Measurements from ENCODE around the gene GPC3.
"Not testable (repeated sequence)": the region's sequence is repeated elsewhere in the genome, so short reads cannot be mapped to it uniquely, and the experiment has no call there.

The GPC3 gene

GRCh38 chrX:133995759-133996158, 10.4 kb upstream of the GPC3 start:
- DNase-seq = no peak

GRCh38 chrX:133994576-133994975, 9.2 kb upstream of the GPC3 start:
- DNase-seq = no peak

GRCh38 chrX:133992882-133993281, 7.5 kb upstream of the GPC3 start:
- DNase-seq = no peak

GRCh38 chrX:133991814-133992213, 6.4 kb upstream of the GPC3 start:
- DNase-seq = no peak

- DNase-seq = not testable (repeated sequence)
Observed at GRCh38 chrX:133991057-133991456, 5.7 kb upstream of the GPC3 start.

- no peak for DNase-seq
Observed at GRCh38 chrX:133989993-133990392, 4.6 kb upstream of the GPC3 start.

GRCh38 chrX:133989490-133989889, 4.1 kb upstream of the GPC3 start:
- DNase-seq = no peak

GRCh38 chrX:133988010-133988409, 2.6 kb upstream of the GPC3 start:
- no peak for DNase-seq

GRCh38 chrX:133987188-133987587, 1.8 kb upstream of the GPC3 start:
- no peak for DNase-seq

GRCh38 chrX:133985967-133986683, 731 bp upstream of the GPC3 start:
- no peak for DNase-seq

- DNase-seq = no peak
Observed at GRCh38 chrX:133984857-133985163, 584 bp downstream of the GPC3 start.

- DNase-seq = no peak
Observed at GRCh38 chrX:133983974-133984845, 1.2 kb downstream of the GPC3 start.

GRCh38 chrX:133983256-133983973, 2.0 kb downstream of the GPC3 start:
- DNase-seq = no peak

GRCh38 chrX:133981924-133982323, 3.5 kb downstream of the GPC3 start:
- no peak for DNase-seq

- no peak for DNase-seq
Observed at GRCh38 chrX:133980832-133981588, 4.4 kb downstream of the GPC3 start.

GRCh38 chrX:133980406-133980805, 5.0 kb downstream of the GPC3 start:
- DNase-seq = no peak

- no peak for DNase-seq
Observed at GRCh38 chrX:133979641-133980230, 5.7 kb downstream of the GPC3 start.

GRCh38 chrX:133973704-133974103, 11.7 kb downstream of the GPC3 start:
- no peak for DNase-seq

GRCh38 chrX:133972916-133973315, 12.5 kb downstream of the GPC3 start:
- DNase-seq = no peak

- DNase-seq = no peak
Observed at GRCh38 chrX:133971586-133971985, 13.8 kb downstream of the GPC3 start.

- no peak for DNase-seq
Observed at GRCh38 chrX:133970076-133970475, 15.3 kb downstream of the GPC3 start.

GRCh38 chrX:133969191-133969590, 16.2 kb downstream of the GPC3 start:
- DNase-seq = no peak
